LoVo (cell line): ENCODE data around the gene ITGB1BP1.

Source experiments
- DNase-seq: peaks from one replicate; pipeline ENCODE4 v3.0.0-alpha.2; 2016; ENCODE audit warnings: low spot score

Gene ITGB1BP1

GRCh38 chr2:9377461-9378097 lies 45.7 kb downstream of the ITGB1BP1 start:
- DNase-seq = no peak

GRCh38 chr2:9375857-9376428 lies 47.4 kb downstream of the ITGB1BP1 start:
- DNase-seq = no peak

GRCh38 chr2:9374071-9374730 lies 49.1 kb downstream of the ITGB1BP1 start:
- DNase-seq = no peak

- no peak for DNase-seq
These were observed 49.9 kb downstream of the ITGB1BP1 start for GRCh38 chr2:9373476-9373875.

- DNase-seq = no peak
These were observed 50.3 kb downstream of the ITGB1BP1 start for GRCh38 chr2:9373047-9373446.

GRCh38 chr2:9370746-9371145 lies 52.6 kb downstream of the ITGB1BP1 start:
- no peak for DNase-seq

- no peak for DNase-seq
These were observed 57.3 kb downstream of the ITGB1BP1 start for GRCh38 chr2:9366026-9366425.

GRCh38 chr2:9365498-9366019 lies 57.8 kb downstream of the ITGB1BP1 start:
- DNase-seq = no peak

GRCh38 chr2:9364791-9365497 lies 58.4 kb downstream of the ITGB1BP1 start:
- DNase-seq = no peak

- DNase-seq = no peak
These were observed 59.0 kb downstream of the ITGB1BP1 start for GRCh38 chr2:9364373-9364772.

GRCh38 chr2:9360701-9361100 lies 62.6 kb downstream of the ITGB1BP1 start:
- no peak for DNase-seq

GRCh38 chr2:9360110-9360509 lies 63.2 kb downstream of the ITGB1BP1 start:
- DNase-seq = no peak

- DNase-seq = no peak
These were observed 63.9 kb downstream of the ITGB1BP1 start for GRCh38 chr2:9359463-9359862.

- no peak for DNase-seq
These were observed 64.5 kb downstream of the ITGB1BP1 start for GRCh38 chr2:9358846-9359245.

- DNase-seq = no peak
These were observed 67.1 kb downstream of the ITGB1BP1 start for GRCh38 chr2:9356261-9356660.

- no peak for DNase-seq
These were observed 67.6 kb downstream of the ITGB1BP1 start for GRCh38 chr2:9355716-9356115.

GRCh38 chr2:9355270-9355669 lies 68.1 kb downstream of the ITGB1BP1 start:
- no peak for DNase-seq

GRCh38 chr2:9354318-9354717 lies 69.0 kb downstream of the ITGB1BP1 start:
- DNase-seq = no peak
